NCI-H510A treated with DMSO at 0.1 percent for 48 hours (cell line): ENCODE data around the gene CMTM8.

Source experiments
- DNase-seq: peaks from one replicate; lab custom pipeline; 2025; lab: John Stamatoyannopoulos, UW

CMTM8 gene

GRCh38 chr3:32410367-32411246, 172.1 kb downstream of the CMTM8 start:
- DNase-seq = peak; percentile 58

GRCh38 chr3:32411442-32411841, 173.0 kb downstream of the CMTM8 start:
- DNase-seq = no peak

GRCh38 chr3:32412887-32413286, 174.4 kb downstream of the CMTM8 start:
- peak; percentile 9 for DNase-seq

DNA sequence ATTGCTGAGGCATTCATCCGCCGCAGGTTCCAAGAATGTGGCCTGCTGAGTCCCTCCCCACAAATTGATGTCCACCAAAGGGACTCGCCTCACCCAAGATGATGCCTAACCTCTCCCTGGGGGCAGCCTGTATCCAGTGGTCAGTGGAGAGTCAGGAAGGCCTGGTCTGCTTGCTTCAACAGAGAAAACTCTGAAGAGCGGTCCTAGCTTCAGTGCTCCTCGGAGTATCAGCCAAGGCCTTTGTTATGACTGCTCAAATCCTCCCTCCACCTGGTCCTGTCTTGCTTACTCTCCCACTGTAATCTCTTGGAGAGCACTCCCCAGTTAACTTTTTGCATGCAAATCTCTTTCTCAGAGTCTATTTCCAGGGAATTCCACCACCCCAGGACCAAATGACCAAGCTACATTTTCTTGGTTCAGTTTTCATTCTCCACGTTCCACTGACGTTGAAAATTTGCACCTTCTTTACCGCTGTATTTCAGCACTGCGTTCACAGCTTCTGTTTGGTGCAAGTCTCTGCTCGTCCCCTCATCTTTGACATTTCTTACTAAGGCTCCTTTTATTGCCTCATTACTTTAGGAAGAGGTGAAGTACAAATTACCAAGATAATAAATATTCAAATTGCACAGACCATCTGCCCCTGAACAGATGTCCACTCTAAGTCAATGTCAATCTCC, 175.5 kb downstream of the CMTM8 start:
- no peak for DNase-seq

DNA sequence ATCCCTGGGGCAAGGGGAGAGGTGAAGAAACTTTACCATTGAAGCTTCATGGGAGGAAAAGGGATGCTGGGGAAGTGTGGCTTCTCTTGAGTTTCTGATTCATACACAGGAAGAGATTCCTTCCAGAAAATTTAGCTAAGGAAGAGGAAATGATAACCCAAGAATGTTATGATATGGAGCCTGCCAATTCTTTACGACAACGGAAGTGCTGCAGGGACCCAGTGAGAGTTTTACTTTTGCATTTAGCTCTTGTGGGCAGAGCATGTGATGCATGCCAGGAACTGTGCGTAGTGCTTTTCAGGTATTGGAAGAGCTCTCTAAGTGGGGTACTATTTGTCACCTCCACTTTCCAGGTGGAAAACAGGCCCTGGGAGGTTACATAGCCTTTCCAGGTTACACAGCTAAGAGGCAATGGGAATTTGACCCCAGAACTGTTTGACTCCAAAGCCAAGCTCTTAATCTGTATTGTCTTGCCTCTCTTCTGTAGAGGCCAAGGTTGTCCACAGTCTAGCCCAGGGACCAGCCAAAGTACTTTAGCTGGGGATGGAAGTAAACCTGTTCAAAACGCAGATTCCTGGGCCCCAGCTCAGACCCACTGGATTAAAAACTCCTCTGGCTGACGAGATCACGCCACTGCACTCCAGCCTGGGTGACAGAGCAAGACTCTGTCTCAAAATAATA, 176.2 kb downstream of the CMTM8 start:
- no peak for DNase-seq

DNA sequence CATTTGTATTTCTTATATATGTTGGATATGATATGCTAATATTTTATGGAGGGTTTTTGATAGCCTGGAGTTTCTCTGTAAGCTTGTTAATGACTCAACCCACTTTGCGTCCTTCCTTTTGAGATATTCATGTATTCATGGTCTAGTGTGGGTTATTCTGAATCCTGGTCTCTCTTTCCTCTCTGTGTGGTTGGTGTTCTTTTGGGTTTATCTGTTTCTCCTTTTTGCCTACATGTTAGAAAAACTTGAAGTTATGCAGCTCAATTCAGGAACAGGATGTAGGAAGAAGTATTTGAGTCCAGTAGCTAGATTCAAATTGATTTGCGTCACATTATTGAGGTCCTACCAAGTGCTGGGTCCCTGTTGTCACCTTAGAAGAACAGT, 181.3 kb downstream of the CMTM8 start:
- no peak for DNase-seq
